Stimulated activated CD8-positive, alpha-beta memory T cell treated with anti-CD3 and anti-CD28 coated beads, Interleukin-2, amount 100 ng/mL, for 48 hours (primary cell): ENCODE data around the gene ADAM12.
"Not testable (repeated sequence)": the region's sequence is repeated elsewhere in the genome, so short reads cannot be mapped to it uniquely, and the experiment has no call there.

Experiments used
- DNase-seq, 2 donors: peaks; one replicate each; pipeline ENCODE4 v3.0.0-alpha.2; 2020; ENCODE audit warnings: low read depth in 2 of 2

ADAM12 gene

DNA sequence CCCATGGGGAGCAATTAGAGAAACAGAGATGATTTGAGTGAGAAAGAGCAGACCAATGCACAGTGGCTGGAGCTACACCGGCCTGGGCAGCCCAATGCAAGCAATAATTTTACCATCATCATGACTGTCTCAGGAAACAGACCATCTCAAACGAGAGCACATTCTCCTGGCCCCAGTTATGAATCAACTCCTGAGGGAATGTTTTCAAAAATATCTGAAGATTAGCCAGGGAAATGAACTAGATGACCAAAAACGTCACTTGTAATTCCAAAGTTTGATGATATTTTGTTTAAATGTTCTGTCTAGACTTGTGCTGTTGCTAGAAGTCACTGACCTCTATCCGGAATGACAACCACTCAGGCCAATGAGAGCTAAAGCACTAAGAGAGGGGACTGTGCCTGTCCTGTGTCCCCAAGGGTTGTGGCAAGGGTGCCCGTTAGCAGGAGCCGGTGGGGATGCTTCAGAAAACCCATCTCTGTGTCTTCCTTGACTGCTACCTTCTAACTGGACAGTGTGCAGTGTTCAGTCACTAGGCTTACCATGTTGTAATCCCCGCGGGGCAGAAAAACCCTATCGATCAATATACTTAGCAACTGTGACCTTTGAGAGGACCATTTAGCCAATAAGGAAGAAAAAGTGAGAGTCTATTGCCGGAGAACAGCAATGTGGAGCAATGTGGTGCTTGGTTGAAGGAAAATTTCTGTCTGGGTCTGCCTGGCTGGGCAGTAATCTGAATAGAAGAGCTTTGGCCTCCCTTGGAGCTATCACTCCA lies 202.4 kb downstream of the ADAM12 start:
- DNase-seq, result no peak

DNA sequence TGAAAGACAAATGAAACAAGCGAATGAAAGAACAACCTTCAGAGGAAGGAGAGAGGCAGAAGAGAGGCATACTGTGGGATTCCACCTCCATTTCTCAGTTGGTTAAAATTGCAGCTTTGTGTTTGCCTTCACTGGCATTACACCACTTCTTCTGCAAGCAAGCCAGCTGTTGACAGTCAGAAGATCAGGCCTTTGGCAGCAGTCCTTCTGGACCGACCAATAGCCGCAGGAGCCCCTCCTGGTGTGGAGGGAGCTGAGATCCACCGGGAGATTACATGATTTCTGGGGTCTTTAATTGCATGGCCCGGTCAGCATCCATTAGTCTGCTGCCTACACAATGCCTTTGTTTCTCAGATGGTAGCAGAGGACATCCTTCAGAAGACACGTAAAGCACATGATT lies 206.7 kb downstream of the ADAM12 start:
- DNase-seq, result no peak

DNA sequence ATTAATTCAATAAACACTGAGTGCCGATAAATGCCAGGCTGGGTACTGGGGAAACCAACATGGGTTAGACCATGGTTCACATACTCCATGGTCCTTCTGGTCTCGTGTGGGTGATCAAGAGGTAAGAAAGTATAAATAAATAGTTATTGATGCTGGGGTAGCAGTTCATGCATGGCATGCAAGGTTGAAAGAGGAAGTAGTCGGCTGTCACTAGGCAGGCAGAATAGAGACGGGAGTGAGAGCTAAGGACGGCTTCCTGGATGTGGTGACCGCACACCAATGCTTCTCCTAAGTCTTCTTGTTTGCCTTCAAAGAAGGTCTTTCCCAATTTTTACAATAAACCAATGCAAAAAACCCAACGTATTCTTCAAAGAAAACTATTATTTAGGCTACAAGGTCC lies 208.6 kb downstream of the ADAM12 start:
- DNase-seq, result no peak

DNA sequence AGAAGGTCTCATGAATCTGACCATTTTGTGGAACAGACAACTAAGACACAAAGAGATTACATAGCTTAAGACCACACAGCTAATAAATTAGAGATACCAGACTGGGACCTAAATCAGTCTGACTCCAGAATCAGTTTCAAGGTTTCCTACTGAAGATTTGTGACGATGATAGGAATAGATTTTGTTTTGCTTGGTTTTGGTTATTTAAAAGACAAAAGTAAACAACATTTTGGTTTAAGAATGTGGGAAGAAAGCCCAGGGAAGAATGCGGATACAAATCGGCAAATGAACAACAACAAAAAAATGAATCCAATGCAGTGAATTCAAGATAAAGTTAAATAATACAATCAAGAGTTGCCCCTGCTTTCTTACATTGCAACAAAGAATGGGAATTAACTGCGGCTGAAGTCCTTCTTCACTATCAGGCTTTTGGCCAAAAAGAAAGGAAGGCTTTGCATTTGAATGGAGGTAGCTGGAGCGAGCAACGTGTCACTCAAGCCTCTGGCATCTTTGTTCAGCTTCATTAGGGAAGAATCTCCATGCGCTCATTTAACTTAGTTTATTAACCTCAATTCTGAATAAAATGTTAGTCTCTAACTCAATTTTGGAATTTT lies 210.8 kb downstream of the ADAM12 start:
- DNase-seq, result no peak

DNA sequence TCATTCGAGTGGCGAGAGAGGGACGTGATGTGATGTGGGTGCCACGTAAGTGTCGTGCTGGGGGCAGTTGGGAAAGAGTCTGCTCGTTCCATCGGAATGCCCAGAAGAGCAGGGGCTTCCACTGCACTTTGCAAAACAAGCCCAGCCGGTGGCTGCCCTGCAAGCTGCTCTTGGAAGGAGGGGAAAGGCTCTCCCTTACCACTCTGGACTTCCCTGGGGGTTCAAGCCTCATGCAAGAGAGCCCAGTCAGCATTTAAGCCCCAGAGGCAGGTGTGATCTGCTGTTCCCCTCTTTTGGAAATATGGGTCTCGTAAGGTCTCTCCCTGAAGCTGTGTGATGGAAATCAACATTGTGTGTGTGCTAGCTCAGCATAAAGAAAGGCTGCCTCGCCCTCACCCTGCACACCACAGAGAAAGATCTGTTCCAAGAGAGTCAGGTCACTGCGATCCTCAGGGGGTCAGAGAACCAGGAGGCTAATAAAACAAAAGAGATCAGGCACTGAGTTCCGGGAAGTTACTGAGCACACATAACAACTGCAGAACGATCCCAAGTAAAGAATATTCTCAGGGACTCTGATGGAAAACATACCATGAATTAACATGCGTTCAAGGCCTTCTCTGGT lies 212.5 kb downstream of the ADAM12 start:
- no peak for DNase-seq

DNA sequence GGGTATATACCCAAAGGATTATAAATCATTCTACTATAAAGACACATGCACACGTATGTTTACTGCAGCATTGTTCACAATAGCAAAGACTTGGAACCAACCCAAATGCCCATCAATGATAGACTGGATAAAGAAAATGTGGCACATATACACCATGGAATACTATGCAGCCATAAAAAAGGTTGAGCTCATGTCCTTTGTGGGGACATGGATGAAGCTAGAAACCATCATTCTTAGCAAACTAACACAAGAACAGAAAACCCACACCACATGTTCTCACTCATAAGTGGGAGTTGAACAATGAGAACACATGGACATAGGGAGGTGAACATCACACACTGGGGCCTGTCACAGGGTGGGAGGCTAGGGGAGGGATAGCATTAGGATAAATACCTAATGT lies 215.5 kb downstream of the ADAM12 start:
- DNase-seq, result not testable (repeated sequence)

DNA sequence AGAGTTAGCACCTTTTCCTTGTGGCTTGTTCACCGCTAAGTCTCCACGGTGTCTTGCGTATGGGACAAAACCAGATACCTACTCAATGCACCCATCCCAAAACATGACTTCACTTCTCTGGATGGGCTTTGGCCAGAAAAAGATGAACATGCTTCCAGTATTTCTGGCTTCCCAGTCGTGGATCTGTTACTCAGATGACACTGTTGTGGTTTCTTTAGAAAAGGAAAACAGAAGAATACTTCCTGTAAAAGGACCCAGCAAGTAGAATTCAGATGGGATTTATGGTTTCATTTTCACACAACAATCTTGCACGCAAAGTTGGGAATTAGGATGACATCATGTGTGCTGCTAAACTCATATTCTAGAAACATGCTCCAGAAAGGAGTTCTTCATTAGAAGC lies 216.7 kb downstream of the ADAM12 start:
- no peak for DNase-seq

DNA sequence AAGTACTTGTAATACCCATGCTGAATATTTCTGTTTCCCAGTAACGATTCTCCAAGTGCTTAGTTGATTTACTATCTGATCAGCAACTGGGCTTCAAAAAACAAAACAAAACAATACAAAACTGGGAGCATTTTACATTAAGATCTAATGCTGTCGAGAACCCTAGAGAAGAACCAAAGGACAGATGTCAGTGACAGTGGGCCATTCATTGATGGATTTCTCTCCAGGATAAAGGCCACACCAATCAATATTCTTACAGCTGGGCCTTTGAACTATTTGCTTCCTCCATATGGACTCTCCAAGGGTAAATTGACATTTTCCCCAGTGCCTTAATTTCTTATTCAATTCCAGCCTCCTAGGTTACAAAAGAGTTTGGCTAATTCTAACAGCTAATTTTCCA lies 217.5 kb downstream of the ADAM12 start:
- DNase-seq, result no peak

DNA sequence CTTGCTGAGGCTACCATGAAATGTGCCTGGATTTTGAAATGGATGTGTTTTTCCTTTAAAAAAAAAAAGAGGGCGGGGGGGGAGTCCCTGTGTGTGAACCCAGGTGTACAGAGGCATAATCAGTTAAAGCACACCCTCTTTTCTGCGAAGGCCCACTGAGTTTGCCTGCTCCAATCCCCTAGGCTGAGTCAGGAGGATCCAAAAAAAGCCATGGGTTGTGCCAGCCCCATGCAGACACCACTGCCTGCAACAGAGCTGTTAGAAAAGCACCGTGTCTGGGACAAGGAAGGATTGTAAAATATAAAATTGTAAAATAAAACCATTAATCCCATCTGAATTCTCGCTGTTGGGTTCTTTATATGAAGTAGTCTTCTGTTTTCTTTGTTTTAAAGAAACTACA lies 217.9 kb downstream of the ADAM12 start:
- no peak for DNase-seq

DNA sequence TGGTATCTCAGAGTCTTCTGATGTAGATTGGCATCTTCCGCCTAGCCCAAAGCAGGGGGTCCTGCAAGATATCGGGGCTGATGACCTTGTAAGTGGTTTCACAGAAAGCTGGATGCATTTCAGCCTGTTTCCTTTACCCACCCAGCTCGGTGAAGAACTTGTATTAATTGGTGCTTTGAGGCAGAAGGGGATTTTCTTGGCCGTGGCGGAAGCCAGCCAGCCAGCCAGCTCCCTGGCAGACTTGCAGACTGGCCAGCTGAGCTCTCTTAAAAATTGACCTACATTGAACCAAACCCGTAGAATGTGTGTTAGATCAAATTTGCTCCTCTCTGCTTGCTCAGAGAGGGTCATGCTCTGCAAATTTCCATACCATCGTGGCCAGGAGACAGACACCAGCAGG lies 218.4 kb downstream of the ADAM12 start:
- no peak for DNase-seq

DNA sequence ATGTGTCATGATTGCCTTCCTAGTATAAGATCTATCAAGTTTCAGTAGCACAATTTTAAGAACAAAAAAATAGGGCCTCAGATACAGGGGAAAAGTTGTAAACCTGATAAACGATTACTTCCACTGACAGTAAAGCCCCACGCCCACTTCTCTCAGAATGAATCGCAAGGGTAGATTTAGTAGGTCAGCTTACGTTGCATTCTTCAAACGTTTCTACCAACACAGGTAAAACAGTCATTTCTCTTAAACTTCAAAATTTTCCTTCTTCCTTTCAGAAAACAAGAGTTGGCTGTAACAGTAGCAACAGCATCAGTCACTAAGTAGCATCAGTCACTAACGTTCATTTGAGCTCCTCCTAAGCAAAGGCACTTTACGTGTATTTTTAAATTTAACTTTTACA lies 221.5 kb downstream of the ADAM12 start:
- no peak for DNase-seq

DNA sequence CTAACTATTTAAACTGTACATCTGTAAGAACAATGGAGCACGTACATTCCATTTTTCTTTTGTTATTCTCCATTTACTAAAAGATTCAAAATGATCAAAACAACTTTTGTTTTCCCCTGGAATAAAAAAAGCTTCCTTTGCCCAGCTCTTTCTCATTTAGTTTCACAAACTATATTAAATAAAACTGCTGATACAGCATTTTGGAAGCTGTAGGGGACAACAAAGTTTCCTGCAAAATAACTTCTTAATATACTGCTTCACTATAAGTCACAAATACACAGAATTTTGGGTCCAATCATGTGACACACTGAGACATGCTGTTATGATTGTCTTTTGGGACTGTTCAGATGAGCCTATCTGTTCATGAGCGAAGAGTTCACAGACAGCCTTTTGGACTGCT lies 222.4 kb downstream of the ADAM12 start:
- DNase-seq, result no peak

DNA sequence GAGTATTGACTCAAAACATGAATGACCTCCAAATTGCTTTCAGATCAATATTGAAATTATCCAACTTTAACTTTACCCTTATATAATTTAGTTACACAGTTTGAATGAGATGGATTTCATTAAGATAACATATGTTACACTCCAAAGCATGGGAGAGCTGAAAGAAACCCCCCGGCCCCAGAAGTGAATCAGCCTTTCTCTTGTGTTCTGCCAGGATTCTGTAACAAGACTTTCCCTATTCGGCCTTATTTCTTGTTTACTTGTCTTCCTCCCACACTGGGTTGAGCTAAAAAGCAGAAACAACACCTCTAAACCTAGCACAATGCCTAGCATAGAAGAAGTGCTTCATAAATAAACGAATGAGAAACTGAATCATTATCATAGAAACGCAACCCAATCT lies 224.8 kb downstream of the ADAM12 start:
- no peak for DNase-seq

DNA sequence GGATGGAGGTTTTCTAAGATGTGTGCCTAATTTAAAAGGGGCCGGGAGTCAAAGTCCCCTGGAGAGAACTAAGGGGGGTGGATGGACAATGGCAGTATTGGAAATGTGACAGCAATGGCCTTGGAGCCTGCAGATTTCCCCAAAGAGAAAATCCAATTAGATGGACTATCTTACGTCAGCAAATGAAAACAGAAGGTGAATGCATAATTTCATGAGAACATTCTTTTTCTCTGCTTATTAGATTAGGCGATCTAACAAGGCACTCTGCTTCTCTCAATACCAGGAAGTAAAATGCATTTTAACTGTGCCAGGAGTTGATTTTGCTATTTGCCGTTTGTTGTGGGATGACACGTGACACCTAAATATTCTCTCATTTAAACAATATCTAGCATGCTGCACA lies 226.6 kb downstream of the ADAM12 start:
- no peak for DNase-seq

DNA sequence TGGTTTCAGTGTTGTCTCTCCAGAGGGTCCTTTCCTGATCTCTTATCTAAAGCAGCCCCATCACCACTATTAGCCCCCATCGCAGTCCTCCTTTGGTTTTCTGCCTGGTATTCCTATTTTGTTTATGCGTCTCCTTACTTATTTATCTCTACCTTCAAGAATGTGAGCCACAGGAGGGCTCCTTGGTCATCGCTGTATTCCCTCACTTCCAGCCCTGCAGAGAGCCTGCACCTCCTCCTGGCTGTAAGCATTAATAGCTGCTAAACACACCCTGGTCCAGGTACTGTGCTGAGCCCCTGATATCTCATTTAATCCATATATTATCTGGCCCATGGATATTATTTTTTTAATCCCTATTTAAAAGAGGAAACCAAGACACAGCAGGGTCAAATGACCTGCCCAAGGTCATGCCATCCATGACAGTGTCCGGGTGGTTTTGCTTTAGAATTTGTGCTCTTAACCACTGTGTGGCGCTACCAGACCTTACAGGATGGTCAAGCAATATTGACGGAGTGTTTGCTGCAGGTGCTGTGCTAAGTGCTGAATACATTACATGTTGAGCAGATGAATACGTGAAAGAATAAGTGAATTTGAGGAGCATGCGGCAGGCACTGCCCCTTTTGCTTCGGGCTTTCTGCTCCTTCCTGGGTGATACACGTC lies 227.2 kb downstream of the ADAM12 start:
- DNase-seq, result no peak

DNA sequence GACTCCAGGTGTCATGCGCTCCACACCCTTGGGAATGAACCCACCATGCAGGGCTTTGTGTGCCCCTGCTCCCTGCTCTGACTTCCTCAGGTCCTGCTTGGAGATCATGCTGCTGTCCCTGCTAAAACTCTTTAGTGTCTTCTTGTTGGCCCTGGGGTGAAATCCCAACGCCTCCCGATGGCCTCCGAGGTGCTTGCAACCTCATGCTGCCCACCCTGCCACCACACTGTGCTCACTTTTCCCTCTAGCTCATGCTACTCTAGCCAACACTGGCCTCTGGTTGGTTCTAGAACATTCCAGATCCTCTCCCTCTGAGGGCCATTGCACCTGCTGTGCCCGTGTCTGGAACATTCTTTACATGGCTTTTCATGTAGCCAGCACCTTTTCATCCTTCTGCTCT lies 227.7 kb downstream of the ADAM12 start:
- DNase-seq, result no peak

DNA sequence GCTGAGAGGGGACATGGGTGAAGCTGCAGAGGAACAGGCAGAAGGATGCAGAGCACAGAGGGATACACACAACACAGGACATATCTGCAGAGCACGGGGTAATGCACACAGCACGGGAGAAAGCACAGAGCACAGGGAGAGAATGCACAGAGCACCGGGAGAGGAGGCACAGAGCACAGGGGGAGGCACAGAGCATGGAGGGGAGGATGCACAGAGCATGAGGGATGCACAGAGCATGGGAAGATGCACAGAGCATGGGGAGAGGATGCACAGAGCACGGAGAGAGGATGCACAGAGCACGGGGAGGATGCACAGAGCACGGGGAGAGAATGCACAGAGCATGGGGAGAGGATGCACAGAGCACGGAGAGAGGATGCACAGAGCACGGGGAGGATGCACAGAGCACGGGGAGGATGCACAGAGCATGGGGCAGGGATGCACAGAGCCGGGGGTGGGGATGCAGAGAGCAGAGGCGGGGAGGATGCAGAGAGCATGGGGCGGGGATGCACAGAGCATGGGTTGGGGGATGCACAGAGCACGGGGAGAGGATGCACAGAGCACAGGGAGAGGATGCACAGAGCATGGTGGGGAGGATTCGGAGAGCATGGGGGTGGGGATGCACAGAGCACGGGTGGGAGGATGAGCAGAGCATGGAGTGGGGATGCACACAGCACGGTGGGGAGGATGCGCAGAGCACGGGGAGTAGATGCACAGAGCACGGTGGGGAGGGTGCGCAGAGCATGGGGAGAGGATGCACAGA lies 230.0 kb downstream of the ADAM12 start:
- no peak for DNase-seq

DNA sequence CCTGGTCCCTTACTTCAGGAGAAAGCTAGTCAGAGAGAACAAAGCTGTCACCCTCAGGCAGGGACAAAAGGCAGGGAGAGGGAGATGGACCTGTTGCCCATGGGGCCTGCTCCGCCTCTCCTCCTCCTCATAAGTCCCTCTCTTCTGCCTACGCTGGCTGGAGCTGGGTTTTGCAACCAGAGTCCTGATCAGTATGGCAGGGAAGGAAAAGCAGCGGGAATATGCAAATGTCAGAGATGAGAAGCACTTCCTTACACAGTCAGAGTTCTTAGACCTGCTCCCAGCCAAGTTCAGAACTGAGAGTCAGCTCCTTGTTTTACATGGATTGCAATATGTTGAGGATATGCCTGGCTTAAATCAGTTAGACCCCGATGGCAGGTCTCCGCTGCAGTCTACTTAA lies 231.1 kb downstream of the ADAM12 start:
- DNase-seq, result no peak

DNA sequence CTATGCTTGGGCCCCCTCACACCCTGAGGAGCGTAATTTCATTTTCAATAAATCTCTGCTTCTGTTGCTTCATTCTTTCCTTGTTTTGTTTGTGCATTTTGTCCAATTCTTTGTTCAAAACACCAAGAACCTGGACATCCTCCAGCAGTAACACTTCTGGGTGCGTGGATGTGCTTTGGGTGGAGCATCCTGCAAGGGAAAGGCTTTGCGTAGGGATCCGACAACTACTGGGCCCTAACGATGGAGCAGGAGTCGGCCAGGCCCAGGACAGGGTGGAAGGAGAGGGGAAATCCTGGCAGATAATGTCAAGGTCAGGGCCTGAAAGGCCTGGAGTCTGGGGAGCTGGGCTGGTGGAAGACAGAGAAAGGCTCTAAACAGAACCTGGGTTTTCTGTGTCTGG lies 231.8 kb downstream of the ADAM12 start:
- DNase-seq, result no peak

DNA sequence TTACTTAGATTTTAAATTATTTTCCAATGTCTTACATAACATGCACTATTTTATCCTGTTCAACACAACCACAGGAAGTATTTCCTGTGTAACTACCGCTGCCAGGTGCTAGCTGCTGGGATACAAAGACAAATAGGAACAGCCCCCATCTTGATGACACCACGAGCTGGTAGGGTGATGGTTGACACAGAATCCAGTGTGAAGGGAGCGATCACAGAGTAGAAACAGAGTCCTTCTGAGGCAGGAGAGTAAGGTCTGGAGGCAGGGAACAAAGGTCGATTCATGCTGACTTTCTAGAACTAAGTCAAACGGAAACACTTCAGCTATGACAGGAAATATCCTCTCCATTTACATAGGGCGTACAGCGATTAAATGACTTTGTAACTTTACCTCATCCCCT lies 232.3 kb downstream of the ADAM12 start:
- no peak for DNase-seq

DNA sequence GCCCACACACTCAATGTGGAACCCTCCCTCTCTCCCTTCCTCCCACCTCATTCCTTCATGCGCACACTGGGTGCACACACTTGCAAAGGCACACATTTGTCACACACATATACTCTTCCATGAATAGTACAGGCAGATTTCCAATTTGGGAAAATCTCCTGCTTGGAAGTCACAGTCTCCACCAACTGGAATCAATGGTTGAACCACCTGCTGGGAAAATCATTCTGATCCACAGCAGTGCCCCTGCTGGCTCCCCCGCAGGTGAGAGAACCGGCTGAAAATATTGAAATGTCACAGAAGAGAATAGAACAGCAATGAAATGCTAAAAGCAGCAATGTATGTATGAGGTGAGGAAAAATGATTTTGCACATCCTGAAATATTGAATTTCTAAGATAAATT lies 232.7 kb downstream of the ADAM12 start:
- no peak for DNase-seq
